HG03571 (cell line): ENCODE measurements around the gene PARN.

Experiments used
- ATAC-seq: cut with Tn5 transposase; IDR thresholded peaks from one replicate; pipeline ENCODE4 v1.9.1; 2021; ENCODE audit not compliant: unreplicated experiment

PARN gene

DNA sequence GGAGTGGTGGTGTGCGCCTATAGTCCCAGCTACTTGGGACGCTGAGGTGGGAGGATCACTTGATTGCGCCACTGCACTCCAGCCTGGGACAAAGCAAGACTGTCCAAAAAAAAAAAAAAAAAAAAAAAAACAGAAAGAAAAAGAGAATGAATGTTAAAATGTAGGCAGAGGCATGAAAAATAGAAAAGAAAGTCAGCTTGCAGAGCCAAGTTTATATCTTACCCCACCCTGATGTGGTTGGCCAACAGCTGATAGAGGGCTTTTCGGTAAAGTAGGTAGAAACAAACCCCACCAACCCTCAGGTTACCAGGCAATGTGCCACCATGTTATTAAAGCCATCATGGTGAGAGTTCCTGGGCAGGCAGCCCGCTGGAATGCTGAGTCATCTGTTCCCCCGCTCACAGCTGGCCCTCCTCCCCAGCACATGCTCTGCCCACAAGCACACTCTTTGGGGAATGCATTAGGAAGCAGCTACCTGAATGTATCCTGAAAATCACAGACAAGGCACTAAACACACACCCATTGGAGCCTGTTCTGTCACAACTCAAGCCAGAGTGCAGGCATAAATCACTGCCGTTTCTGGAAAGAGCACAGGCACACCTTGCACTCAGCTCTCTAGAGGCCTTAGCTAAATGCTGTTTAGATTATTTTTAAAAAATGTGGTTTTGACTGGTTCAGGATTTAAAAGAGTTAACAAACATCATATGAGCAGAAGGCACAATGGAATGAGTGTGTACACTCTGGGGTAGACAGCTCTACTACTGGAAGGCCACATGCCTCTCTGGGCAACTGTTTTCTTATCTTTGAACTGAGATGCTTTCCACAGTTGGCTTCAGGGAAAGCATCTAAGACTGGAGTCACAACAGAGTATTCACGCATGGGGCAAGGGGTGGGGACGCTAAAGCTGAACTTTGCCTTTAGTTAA lies 128.5 kb downstream of the PARN start:
- ATAC-seq: no peak

DNA sequence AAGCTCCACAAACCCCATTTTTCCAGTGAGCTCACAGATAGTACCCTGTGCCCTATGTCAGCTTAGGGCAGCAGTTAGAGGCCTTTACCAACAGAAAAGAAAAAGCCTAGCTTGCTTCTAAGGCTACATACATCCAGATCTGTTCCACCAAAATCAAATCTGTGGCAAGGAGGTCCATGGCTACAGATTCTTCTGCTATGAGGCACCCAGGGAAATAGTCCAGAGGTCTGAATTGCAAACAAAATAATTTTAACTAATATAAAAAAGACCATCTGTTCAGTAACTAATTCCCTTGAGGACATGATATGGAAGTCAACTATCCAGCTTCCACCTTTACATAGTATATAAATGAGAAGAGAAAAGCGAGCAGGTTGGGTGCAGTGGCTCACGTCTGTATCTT lies 129.3 kb downstream of the PARN start:
- no peak for ATAC-seq

DNA sequence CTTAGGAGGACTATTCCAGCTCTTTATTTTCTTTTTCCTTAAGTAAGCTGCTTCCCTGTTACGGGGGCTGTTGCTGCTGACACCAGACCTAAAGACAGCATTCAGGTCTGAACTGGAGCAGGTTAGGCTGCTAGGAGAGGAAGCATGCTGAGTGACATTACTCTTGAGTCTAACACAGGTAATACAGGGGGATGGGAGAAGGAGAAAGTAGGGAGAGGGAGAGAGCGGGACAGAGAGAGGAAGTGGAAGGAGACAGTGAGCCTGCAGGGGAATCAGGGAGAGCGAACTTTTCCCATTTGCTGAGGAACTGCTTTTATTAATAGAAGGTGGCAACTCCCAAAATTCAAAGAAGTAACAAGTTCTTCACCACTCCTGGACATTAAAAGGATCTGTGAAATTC lies 130.9 kb downstream of the PARN start:
- ATAC-seq: no peak

DNA sequence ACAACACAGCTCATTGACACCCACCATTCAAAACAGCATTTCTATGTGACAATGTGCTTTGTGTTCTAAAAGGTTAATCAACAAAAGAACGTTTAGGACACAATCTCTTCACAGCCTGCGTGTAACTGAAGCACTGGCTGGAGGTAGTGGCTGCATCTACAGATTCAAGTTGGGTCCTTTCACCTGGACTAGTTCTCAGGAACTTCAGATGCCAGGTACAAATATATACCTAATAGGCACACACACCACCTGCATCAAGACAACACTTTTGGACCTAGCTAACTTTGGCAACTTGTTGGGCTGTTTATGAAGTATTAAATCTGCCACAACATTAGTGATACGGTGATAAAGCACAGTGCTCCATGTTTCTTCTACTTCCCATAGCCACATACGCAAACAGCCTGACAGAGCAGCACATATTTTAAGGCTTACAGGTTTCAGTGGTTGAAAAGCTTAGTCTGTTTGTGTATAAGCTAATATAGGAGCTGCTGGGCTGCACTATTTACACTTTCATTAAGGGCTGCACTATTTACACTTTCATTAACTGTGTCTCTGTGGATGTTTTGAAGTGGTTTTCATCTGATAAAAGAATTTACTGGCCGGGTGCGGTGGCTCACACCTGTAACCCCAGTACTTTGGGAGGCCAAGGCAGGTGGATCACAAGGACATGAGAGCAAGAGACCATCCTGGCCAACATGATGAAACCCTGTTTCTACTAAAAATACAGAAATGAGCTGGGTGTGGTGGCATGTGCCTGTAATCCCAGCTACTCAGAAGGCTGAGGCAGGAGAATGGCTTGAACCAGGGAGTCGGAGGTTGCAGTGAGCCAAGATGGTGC lies 132.6 kb downstream of the PARN start:
- ATAC-seq: no peak

DNA sequence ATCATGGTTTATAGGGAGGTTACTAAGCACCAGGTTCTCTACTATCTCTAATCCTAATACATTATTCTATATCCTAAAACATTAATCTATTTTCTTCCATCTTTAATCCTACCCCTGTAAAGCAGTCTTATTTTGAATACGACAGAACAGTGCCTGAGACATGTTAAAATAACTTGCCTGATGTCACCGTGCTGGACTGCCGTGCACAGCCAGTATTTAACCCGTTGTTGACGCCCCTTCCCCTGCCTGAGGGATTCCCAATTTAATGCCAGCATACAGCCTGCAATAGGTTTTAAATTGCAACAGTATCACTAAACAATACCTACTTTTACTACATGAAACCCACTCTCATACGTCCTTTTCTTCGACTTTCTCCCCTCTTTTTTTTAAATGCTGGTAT lies 133.3 kb downstream of the PARN start:
- ATAC-seq: no peak

DNA sequence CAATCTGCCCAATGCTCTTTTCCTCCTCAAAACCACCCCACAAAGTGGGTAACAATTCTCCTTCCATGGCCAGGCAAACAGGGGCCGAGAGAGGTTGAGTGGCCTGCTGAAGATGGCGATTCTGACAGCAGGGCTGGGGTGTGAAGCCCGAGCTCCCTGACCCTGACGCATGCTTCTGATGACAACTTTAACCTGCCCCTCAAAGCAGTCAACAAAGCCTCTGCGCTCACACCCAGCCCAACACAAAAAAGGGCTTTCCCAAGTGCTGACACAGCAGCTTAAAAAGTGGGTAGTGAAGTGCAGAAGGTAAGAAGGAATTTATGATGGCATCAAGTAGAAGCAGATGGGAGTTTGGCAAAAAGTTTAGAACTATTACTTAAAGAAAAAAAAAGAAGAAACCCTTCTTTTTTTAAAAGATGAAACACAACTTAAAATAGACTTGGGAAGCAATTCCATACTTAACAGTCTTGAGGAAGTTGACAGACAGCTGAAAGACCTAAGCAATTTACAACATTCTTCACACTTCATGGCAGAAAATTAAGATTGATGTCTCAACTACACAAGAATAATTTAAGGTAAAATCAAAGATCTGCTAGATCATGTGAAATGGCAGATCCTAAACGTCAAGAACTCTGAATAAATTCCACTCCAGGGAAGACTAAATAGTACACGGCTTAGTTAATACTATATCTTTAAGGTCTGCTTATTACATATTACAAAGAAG lies 133.9 kb downstream of the PARN start:
- no peak for ATAC-seq

DNA sequence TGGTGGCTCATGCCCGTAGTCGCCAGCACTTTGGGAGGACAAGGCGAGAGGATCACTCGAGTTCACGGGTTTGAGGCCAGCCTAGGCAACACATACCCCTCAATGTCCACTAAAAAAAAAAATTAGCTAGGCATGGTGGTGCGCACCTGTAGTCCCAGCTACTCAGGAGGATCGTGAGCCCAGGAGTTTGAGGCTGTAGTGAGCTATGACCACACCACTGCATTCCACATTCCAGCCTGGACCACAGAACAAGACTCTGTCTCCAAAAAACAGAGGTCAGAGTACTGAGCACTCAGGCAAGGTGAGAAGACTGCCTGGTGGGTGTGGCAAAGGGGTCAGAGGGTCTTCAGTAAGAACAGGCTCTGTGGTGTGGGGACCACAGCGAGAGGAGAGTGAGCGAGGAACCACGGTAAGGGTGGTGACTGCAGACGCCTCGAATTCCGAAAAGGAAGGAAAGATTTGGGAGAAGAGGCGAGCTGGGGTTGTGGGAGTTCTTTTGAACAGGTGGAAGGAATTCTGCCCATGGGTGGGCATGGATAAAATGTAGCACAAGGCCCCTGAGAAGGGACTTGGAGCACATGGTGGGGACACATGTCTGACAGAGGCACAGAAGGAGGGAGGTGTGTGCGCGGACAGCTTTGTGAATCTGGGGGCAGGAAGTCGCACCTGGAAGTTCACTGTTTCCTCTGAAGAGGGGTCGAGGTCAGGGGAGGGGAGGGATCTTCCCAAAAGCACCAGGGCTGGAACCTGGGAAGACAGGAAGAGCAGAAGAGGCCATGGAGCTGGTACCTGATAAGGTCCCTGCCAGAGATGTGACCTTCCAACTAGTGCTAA lies 134.6 kb downstream of the PARN start:
- no peak for ATAC-seq

DNA sequence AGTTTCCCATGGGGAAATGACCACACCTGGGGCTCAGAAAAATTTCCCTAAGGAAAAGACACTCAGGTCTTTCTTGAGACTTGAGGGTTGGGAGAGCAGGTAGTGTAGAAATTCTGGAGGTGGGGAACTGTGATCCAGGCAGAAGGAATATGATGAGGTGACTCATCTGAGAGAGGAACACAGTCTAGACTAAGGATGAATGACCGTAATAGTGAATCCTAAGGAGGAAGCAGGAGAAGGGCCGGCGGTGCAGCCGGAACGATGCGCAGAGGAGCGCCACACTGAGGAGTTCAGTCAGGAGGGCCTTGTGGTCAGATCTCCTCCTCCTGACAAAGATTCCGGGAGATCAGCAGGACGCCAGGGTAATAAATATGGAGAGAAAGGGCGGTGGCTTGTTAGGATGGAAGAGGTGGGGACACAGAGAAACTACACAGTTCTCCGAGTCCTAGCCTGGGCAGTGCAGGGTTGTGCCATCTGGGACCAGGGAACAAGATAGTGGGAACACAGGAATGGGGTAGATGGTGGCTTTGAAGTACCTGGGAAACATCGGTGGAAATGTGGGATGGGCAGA lies 135.6 kb downstream of the PARN start:
- no peak for ATAC-seq

DNA sequence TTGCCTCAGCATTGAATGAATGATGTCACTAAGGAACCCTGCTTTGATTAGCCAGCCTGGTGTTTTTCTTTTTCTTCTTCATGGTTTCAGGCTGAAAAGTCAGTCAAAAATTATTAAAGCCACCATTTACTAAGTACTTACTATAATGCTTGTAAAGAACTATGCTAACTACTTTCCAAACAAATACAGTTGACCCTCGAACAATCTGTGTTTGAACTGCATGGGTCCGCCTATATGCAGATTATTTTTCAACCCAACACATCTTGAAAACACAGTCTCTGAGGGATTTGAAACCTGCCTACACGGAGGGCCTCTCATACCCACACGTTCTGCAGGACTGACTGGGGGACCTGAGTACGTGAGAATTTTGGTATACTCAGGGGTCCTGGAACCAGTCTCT lies 136.3 kb downstream of the PARN start:
- ATAC-seq: no peak

DNA sequence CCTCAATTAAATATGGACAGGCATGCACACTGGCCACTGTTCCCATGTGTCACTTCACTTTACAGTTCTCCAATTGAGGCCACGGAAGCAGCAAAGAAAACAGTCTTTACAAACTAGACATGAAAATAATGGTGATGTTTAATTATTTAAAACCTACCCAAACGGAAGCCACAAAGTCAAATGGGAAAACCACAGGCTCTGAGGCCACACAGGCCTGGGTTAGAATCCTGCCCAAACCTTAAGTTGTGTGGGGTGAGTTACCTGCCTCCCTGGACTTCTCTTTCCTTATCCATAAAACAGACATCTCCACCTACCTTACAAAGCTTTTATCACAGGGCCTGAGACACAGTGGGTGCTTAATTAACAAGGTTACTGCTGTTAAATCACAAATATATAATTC lies 137.4 kb downstream of the PARN start:
- ATAC-seq: no peak

DNA sequence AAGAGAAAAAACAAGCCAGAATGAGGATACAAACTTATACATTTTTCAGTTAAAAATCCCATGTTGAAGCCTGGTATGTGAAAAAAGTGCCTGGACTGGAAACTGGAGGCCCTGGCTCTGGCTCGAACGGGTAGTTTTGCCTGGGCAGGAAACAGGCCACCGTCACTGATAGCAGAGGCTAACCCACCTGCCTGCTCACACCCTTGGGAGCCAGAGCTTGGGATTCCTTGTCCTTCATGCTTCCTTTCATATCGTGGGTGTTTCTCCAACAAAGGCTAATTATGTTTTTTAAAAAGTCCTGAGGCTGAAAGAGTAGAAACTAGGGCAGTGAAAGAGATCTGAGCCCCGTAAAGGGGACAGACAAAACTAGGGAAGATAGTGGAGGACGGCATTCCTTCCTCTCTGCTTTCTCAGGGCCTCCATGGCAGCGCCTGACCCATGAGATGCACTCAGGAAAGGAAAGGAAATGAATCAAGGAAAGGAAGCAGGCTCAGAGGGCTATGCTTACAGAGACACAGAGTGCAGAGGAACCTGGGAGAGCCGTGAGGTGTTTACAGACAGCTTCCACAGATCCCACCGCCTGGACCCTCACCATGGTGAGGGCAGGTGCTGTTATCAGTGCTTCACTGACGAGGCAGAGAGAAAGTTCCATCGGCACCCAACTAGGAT lies 138.1 kb downstream of the PARN start:
- no peak for ATAC-seq

DNA sequence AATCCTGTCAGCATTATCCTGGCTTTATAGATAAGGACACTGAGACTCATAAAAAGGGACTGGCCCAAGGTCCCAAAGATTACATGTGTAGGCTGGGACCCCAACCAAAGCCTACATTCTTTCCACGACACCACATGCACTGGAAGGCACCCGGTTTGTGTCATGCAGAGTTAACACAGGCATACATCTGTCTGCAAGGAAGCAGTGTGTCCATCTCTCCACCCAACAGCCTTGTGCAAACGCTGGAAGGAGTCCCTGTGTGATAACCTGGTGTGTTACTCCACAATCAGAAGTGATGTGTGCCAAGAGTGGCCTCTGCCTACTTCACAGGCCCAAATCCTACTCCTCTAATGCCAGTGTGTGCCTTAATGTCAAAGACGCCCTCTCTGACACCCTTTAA lies 139.8 kb downstream of the PARN start:
- no peak for ATAC-seq

DNA sequence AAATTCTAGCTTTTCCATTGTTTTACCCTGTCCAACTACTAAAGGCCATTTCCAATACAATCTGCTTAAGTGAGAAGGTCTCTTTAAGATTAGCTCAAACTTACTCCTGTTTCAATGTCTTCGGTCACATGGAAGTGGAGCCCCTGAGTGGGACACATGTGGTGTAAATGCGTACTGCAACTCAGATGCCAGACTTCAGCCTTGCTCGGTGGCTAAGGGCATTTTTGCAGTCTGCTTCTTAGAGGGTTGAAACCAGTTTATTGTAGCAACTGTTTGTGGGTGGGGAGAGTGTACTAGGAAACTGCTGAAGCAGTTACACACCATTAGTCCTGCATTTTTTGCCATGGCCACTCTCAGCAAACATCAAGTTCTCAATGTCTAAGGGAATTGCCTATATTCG lies 140.6 kb downstream of the PARN start:
- ATAC-seq: no peak

DNA sequence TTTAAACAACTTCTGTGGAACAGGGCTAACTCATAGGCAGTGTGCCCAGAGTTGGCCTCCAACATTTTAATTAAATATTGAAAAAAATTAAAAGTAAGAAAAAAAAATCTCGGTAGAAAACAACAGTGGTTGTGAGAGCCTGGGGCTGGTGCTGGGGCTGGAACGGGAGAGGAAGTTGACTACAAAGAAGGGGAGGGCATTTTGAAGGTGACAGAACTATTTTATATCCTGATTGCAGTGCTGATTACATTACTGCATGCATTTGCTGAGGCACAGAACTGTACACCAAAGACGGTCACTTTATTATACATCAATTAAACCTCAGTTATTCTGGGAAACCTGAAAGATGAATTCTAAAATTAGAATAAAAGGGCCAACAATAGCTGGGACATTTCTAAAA lies 142.5 kb downstream of the PARN start:
- no peak for ATAC-seq

DNA sequence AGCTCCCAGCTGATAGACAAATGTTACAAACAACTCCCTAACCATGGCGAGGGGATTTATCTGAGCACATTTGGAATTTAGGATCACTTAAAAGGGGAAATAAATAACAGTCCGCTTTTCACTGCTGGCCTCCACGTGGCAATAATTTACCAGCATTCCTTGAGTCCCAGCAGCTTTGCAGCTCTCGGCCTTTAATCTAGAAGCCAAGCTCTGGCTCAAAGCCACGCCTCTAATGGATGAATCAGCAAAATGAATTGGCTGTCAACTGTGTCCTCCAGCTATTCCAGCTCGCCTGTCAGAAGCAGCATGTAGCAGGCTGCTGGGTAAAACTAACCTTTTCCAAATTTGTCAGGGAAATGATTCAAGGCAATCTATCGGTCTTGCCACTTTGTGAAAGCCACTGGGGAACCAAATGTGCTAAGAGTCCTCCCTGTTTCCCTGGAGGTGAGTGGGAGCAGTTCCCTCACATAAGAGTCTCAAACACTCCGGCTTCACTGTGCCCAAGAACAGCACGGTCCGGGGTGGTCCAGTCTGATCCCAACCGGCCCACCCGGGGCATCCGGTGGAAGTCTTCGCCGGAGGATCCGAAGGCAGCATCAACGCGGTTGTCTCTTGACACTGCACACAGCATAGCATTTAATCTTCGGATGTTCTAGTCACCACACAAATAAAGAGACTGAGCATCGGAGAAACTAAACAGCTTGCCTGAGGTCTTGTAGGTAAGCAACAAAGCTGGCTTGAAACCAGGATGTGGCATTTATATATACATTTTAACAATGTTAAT lies 143.3 kb downstream of the PARN start:
- no peak for ATAC-seq

DNA sequence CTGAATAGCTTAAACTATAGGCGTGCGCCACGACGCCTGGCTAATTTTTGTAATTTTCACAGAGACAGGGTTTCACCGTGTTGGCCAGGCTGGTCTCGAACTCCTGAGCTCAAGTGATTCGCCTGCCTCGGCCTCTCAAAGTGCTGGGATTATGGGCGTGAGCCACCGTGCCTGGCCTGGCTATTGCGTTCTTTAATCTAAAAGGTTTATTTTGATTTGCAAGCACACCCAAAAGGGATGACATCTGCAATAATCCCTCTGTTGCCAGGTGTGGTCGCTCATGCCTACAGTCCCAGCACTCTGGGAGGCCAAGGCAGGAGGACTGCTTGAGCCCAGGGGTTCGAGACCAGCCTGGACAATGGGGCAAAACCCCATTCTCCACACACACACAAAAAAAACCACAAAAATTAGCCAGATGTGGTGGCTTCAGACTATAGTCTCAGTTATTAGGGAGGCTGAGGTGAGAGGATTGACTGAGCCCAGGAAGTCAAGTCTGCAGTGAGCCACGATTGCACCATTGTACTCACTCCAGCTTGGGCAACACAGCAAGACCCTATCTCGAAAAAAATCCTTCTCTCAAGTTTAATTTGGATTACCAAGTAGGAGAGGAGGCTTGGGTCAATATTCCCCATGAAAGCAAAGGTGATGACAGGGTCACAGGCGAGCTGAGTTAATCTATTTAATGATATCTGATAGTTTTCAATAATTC lies 144.1 kb downstream of the PARN start:
- no peak for ATAC-seq

DNA sequence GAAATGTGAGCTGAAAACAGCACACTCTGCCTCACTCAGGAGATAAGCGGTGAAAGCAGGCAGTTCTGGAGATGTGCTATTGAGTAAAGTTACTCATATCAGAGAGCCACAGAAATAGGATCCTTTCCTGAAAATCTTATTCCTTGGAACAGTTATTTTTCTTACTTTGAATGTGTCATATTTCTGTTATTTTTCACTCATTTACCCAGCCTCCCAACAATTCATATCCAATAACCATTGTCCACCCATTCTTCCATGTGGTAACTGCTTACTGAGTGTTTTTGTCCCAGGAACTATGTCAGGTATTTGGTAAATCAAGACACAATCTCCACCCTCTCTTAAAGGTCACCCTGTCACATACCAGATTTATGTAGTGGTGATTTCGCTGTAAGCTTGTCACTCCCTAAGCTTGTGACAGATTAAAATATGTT lies 144.9 kb downstream of the PARN start:
- no peak for ATAC-seq

DNA sequence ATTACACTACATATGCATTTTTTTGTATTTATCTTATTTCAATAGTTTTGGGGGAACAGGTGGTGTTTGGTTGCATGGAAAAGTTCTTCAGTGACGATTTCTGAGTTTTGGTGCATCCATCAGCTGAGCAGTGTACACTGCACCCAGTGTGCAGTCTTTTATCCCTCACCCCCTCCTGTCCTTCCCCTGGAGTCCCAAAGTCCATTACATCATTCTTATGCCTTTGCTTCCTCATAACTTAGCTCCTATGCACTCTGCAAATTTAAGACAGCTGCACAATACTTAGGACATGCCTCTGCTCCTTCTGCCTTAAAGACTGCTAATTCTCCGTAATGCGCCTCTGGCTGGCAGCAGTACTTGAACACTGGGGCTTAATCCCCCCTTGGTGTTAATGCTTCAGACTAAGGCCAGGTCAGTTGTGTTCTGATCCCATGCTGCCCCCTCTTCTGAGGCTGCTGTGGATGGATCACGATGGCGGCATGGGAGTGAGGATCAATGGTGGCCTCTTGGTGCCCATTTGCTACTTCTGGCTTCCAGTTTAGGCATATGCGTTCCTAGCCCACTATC lies 146.2 kb downstream of the PARN start:
- ATAC-seq: no peak
